Measurements from ENCODE around the gene GNA12.
"Not testable (repeated sequence)": the region's sequence is repeated elsewhere in the genome, so short reads cannot be mapped to it uniquely, and the experiment has no call there.

The GNA12 gene

DNA sequence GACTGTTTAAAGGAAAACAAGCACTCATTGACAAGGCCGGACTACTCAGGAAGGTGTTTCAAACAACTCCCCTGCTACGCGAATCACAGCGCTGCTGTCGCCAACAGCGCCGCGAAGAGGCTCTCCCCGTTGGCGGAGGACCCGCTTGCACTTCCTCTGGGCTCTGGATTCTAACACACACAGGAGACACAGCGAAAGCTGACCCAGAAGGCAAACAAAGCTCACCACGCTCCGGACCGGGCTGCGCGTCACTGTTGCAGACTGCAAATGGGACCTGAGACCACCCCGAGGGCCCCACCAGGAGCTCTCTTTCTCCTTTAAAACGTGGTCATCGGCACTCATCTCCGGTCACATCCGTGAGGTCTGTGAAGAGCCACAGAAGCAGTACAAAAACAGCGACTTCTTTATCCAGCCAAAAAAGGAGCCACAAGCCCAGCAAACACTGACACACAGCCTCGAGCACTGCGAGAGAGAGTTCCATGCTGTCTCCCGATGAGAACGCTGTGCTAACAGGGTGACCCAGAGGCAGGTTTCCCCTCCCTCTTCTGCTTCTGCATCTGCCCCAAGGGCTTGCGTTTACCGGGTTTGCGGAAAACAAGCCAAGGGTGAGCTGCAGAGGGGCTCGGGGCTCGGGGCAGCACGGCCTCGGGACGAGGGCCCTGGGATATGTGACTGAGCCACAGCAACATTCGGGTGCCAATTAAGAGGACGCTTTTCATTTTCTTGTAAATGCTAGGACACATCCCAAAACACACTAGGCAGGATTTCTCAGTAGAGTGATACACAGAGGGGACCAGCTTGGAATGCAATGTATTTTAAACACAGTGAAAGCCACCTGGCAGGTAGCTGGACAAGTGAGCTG, 114.8 kb downstream of the GNA12 start:
- TF ChIP-seq, protein P1, sequence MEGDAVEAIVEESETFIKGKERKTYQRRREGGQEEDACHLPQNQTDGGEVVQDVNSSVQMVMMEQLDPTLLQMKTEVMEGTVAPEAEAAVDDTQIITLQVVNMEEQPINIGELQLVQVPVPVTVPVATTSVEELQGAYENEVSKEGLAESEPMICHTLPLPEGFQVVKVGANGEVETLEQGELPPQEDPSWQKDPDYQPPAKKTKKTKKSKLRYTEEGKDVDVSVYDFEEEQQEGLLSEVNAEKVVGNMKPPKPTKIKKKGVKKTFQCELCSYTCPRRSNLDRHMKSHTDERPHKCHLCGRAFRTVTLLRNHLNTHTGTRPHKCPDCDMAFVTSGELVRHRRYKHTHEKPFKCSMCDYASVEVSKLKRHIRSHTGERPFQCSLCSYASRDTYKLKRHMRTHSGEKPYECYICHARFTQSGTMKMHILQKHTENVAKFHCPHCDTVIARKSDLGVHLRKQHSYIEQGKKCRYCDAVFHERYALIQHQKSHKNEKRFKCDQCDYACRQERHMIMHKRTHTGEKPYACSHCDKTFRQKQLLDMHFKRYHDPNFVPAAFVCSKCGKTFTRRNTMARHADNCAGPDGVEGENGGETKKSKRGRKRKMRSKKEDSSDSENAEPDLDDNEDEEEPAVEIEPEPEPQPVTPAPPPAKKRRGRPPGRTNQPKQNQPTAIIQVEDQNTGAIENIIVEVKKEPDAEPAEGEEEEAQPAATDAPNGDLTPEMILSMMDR (IDR thresholded peaks at IDR 0.05; ENCODE audit: low read length, missing control alignments), result no peak
- DNase-seq (ENCODE audit: low read depth), result no peak
- no peak overlapping the region for H3K4me3 ChIP-seq (replicated peaks; ENCODE audit: low read depth, low read length)

GRCh38 chr7:2728316-2729030, 115.6 kb downstream of the GNA12 start:
- H3K4me3 ChIP-seq (replicated peaks; ENCODE audit: low read depth, low read length), result no peak overlapping the region
- TF ChIP-seq, protein P1 (IDR thresholded peaks at IDR 0.05; ENCODE audit: low read length, missing control alignments), result no peak
- no peak for DNase-seq (ENCODE audit: low read depth)

DNA sequence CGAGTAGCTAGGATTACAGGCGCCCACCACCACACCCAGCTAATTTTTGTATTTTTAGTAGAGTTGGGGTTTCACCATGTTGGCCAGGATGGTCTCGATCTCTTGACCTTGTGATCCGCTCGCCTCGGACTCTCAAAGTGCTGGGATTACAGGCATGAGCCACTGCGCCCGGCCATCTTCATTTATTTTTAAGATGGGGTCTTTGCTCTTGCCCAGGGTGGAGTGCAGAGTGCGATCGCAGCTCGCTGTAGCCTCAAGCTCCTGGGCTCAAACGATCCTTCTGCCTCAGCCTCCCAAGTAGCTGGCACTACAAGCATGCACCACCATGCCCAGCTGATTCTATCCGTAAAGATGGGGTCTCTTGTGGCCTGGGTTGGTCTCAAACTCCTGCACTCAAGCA, 116.9 kb downstream of the GNA12 start:
- not testable (repeated sequence) for DNase-seq (ENCODE audit: low read depth); H3K4me3 ChIP-seq (replicated peaks; ENCODE audit: low read depth, low read length)

GRCh38 chr7:2726316-2727018, 117.6 kb downstream of the GNA12 start:
- no peak overlapping the region for H3K4me3 ChIP-seq (replicated peaks; ENCODE audit: low read depth, low read length)
- TF ChIP-seq, protein P1 (IDR thresholded peaks at IDR 0.05; ENCODE audit: low read length, missing control alignments), result no peak
- no peak for DNase-seq (ENCODE audit: low read depth)

DNA sequence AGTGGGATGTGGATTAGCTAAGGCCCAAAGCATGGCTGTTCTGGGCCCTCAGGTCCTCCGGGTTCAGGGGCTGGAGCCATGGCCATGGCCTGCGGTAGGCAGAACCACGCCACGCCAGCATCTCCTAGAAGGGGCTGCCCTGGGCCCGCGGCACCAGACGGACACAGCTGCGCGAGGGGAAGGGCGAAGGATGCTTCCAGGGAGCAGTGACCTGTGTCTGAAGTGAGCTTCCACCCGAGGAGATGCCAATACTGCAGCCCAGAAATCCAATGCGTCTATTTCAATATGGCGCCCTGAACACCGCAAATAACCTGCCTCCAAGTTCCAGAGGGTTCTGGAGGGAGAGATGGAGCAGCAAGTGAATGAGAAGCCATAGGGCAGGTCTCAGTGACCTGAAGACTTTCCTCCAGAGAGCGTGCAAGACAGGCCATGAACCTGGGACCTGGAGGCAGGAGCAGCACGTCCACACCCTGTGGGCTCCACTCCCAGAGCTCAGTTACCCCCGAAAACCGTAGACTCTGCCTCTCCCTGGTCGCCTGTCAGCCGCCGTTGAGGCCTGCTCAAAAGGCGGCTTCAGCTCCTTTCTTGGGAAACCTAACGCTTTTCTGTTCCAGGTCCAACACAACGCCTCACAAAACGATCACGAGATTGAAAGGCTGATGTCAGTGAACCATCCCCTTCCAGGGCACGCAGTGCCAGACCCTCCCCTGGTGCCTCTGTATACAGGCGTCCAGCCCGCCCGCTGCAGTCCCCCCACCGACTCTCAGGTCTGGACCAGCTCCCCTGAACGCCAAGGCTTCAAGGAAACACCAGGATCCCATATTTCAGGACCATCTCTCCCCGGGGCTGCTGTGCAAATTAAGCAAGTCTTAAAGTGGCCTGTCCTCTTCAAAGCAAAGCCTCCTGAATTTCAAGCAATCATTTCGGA, 118.7 kb downstream of the GNA12 start:
- no peak overlapping the region for H3K4me3 ChIP-seq (replicated peaks; ENCODE audit: low read depth, low read length)
- no peak for DNase-seq (ENCODE audit: low read depth)
- TF ChIP-seq, protein P1 (IDR thresholded peaks at IDR 0.05; ENCODE audit: low read length, missing control alignments), result no peak

- no peak for DNase-seq (ENCODE audit: low read depth)
Measured at GRCh38 chr7:2724453-2725177, 119.5 kb downstream of the GNA12 start.

DNA sequence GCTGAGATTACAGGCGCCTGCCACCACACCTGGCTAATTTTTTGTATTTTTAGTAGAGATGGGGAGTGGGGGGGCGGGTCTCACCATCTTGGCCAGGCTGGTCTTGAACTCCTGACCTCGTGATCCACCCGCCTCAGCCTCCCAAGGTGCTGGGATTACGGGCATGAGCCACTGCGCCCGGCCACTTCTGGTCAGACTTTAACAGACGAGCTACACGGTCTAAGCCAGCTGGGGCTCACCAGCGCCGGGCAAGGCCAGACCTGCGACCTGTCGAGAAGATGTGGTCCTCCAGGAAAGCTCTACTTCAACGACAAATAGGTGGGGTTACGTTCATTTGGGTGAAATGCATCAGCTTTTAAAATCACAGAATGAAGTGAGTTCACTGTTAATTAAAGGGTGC, 120.1 kb downstream of the GNA12 start:
- not testable (repeated sequence) for DNase-seq (ENCODE audit: low read depth)

More at GRCh38 chr7:2724453-2725177, 119.5 kb downstream of the GNA12 start:
- no peak overlapping the region for H3K4me3 ChIP-seq (replicated peaks; ENCODE audit: low read depth, low read length)
- TF ChIP-seq, protein P1 (IDR thresholded peaks at IDR 0.05; ENCODE audit: low read length, missing control alignments), result no peak

More for the DNA sequence above, 120.1 kb downstream of the GNA12 start:
- H3K4me3 ChIP-seq (replicated peaks; ENCODE audit: low read depth, low read length), result not testable (repeated sequence)
